GM12878 (cell line): ENCODE results near the gene TAS2R38.
A peak's percentile ranks its signal among the peaks of the same experiment; 100 is the strongest.

Experiments used
- CBFB ChIP-seq: IDR thresholded peaks from 2 replicates; pipeline ENCODE4 v1.6.1; 2016; ENCODE audit warnings: antibody characterized with exemption, low read depth
- ESRRA ChIP-seq: IDR thresholded peaks from 2 replicates; pipeline ENCODE4 v1.6.1; 2012; ENCODE audit warnings: mild to moderate bottlenecking, low read length, improper control_type of control experiment
- EZH2 ChIP-seq: IDR thresholded peaks from 2 replicates; pipeline ENCODE4 v1.6.1; 2012; ENCODE audit warnings: low read depth, mild to moderate bottlenecking, control low read depth, inconsistent platforms, low read length, borderline replicate concordance; ENCODE audit not compliant: control insufficient read depth
- POLR2A ChIP-seq: IDR thresholded peaks from 2 replicates; pipeline ENCODE4 v1.6.1; 2011; ENCODE audit warnings: low read depth, mild to moderate bottlenecking, low read length
- TAF1 ChIP-seq: IDR thresholded peaks from 2 replicates; pipeline ENCODE4 v1.6.1; 2011; ENCODE audit warnings: mild to moderate bottlenecking, low read depth, low read length, borderline replicate concordance
- TCF12 ChIP-seq: IDR thresholded peaks from 2 replicates; pipeline ENCODE4 v1.6.1; 2011; ENCODE audit warnings: low read depth, mild to moderate bottlenecking, low read length
- USF1 ChIP-seq: IDR thresholded peaks from 2 replicates; pipeline ENCODE4 v1.6.1; 2011; ENCODE audit warnings: borderline replicate concordance, low read depth, mild to moderate bottlenecking, moderate library complexity, mixed read lengths, low read length; ENCODE audit not compliant: insufficient read depth; ENCODE audit errors: extremely low read length
- YBX1 ChIP-seq: fragments of 450-650 bp; IDR thresholded peaks from 2 replicates; pipeline ENCODE4 v1.6.1; 2016; ENCODE audit warnings: antibody characterized with exemption
- YY1 ChIP-seq: IDR thresholded peaks from 2 replicates; pipeline ENCODE4 v1.6.1; 2011; ENCODE audit warnings: low read depth, mild to moderate bottlenecking, low read length
- ZSCAN29 ChIP-seq: fragments of 450-650 bp; IDR thresholded peaks from 2 replicates; pipeline ENCODE4 v1.6.1; 2017; ENCODE audit warnings: mild to moderate bottlenecking, moderate library complexity
- TF ChIP-seq, protein P1 (sequence below), 3 experiments: IDR thresholded peaks in 2 of 3; conservative IDR thresholded peaks in 1 of 3; 2 replicates each; pipeline ENCODE4 v1.5.1; 2011; ENCODE audit warnings: low read depth in 3 of 3, low read length in 3 of 3, mild to moderate bottlenecking in 3 of 3, control low read depth in 2 of 3, moderate library complexity in 2 of 3, inconsistent platforms in 1 of 3, mixed read lengths in 1 of 3; ENCODE audit not compliant: control insufficient read depth in 2 of 3, insufficient read depth in 1 of 3; ENCODE audit errors: extremely low read depth in 1 of 3
- TF ChIP-seq, protein P2 (sequence below): fragments of 450-650 bp; conservative IDR thresholded peaks from 2 replicates; pipeline ENCODE4 v1.6.1; 2017; ENCODE audit warnings: mild to moderate bottlenecking, moderate library complexity

- TF ChIP-seq POLR2A (no peak), ZSCAN29 (no peak), CBFB (no peak), TAF1 (no peak), TCF12 (no peak), EZH2 (no peak), YY1 (no peak), USF1 (no peak), YBX1 (no peak), ESRRA (no peak)
- TF ChIP-seq, protein P1, sequence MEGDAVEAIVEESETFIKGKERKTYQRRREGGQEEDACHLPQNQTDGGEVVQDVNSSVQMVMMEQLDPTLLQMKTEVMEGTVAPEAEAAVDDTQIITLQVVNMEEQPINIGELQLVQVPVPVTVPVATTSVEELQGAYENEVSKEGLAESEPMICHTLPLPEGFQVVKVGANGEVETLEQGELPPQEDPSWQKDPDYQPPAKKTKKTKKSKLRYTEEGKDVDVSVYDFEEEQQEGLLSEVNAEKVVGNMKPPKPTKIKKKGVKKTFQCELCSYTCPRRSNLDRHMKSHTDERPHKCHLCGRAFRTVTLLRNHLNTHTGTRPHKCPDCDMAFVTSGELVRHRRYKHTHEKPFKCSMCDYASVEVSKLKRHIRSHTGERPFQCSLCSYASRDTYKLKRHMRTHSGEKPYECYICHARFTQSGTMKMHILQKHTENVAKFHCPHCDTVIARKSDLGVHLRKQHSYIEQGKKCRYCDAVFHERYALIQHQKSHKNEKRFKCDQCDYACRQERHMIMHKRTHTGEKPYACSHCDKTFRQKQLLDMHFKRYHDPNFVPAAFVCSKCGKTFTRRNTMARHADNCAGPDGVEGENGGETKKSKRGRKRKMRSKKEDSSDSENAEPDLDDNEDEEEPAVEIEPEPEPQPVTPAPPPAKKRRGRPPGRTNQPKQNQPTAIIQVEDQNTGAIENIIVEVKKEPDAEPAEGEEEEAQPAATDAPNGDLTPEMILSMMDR (IDR thresholded peaks at IDR 0.05 in 2 of 3, conservative IDR thresholded peaks at IDR 0.05 in 1 of 3; ENCODE audit: control insufficient read depth in 2 of 3, extremely low read depth in 1 of 3, insufficient read depth in 1 of 3, low read depth in 3 of 3, low read length in 3 of 3) = peak in 2 of 3 experiments; percentile 32 to 38; a peak in 3 of 6 replicates
- TF ChIP-seq, protein P2, sequence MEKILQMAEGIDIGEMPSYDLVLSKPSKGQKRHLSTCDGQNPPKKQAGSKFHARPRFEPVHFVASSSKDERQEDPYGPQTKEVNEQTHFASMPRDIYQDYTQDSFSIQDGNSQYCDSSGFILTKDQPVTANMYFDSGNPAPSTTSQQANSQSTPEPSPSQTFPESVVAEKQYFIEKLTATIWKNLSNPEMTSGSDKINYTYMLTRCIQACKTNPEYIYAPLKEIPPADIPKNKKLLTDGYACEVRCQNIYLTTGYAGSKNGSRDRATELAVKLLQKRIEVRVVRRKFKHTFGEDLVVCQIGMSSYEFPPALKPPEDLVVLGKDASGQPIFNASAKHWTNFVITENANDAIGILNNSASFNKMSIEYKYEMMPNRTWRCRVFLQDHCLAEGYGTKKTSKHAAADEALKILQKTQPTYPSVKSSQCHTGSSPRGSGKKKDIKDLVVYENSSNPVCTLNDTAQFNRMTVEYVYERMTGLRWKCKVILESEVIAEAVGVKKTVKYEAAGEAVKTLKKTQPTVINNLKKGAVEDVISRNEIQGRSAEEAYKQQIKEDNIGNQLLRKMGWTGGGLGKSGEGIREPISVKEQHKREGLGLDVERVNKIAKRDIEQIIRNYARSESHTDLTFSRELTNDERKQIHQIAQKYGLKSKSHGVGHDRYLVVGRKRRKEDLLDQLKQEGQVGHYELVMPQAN = no peak
Measured at GRCh38 chr7:141974831-141975230, 1.3 kb upstream of the TAS2R38 start.
